ENCODE data around the gene BTRC. TPM values are rescaled to one million over a fixed set of nuclear protein-coding genes. Genes with fewer than 3 reads are reported as not detected.

Gene BTRC
- total RNA-seq, 1 experiment from 2014 or later, result 22.4 TPM

- TF ChIP-seq CBFB (CRISPR knock-in tag; IDR thresholded peaks at IDR 0.05; ENCODE audit: low read depth) (no peak), ZNF425 (CRISPR knock-in tag; conservative IDR thresholded peaks at IDR 0.05) (no peak), FOXP1 (CRISPR knock-in tag; IDR thresholded peaks at IDR 0.05; ENCODE audit: borderline replicate concordance) (no peak), ZBTB21 (CRISPR knock-in tag; IDR thresholded peaks at IDR 0.05; ENCODE audit: borderline replicate concordance) (no peak), AR (CRISPR knock-in tag; IDR thresholded peaks at IDR 0.05) (no peak), ZNF232 (CRISPR knock-in tag; IDR thresholded peaks at IDR 0.05) (no peak), ZNF671 (CRISPR knock-in tag; IDR thresholded peaks at IDR 0.05) (no peak), NR1H2 (CRISPR knock-in tag; IDR thresholded peaks at IDR 0.05) (no peak)
- TF ChIP-seq, protein P1, sequence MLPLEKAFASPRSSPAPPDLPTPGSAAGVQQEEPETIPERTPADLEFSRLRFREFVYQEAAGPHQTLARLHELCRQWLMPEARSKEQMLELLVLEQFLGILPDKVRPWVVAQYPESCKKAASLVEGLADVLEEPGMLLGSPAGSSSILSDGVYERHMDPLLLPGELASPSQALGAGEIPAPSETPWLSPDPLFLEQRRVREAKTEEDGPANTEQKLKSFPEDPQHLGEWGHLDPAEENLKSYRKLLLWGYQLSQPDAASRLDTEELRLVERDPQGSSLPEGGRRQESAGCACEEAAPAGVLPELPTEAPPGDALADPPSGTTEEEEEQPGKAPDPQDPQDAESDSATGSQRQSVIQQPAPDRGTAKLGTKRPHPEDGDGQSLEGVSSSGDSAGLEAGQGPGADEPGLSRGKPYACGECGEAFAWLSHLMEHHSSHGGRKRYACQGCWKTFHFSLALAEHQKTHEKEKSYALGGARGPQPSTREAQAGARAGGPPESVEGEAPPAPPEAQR (CRISPR knock-in tag; IDR thresholded peaks at IDR 0.05), result no peak
These were observed 205.8 kb downstream of the BTRC start (continued) for GRCh38 chr10:101559596-101560297.

DNA sequence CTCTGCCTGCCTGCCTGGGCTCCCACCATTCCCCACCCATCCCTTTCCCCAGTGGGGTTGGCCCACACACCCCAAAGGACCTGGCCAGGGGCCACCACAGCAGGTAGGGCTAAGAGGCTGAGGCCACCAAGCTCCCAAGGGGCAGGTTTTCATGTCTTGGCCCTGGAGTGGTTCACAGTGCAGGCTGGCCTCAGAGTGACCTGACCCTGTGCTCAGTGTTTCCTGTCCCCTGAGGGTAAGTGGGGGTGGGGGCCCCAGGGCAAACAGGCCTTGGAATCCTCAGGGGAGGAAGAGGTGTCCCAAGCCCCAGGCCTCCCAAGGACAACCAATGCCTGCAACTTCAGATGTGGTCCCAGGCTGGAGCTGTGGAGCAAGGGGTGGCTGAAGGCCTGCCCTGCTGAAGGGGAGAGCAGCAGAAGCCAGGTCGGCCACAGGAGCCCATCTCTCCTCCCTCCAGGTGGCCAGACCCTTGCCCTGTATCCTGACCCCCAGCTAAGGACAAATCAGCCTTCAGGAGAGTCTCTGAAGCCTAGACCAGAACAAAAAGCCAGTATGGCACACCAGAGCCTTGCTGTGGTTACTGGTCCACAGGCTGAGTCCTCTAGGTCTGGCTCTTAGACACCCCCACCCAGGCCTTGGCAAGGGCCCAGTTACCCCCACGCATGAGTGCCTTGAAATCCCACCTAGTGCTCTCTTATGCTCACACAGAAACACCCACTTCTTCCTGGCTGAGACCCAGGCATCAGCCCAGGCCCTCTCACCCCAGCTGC lies 206.5 kb downstream of the BTRC start:
- Mint-ChIP-seq H3K27ac (no peak overlapping the region), H3K4me3 (no peak overlapping the region), H3K9me3 (no peaks in the 10 kb centered on the region), H3K4me1 (peaks cover 7% of the 10 kb centered on the region), H3K27me3 (ENCODE audit: low read depth) (peaks cover 10% of the 10 kb centered on the region), H3K36me3 (no peaks in the 10 kb centered on the region)
- ChIA-PET POLR2A (no interaction called here), CTCF (interaction anchor here (0.7 to 5.0 kb wide), 5 partner anchors 10 to 268 kb away, joined by 3 to 27 read pairs (median 3); no protein-coding TSS in a partner anchor)
- no peak for DNase-seq (ENCODE audit: low spot score)
- no peak for ATAC-seq
- TF ChIP-seq SMAD3 (CRISPR knock-in tag; IDR thresholded peaks at IDR 0.05; ENCODE audit: borderline replicate concordance) (no peak), ZNF121 (CRISPR knock-in tag; IDR thresholded peaks at IDR 0.05) (no peak), ERG (CRISPR knock-in tag; IDR thresholded peaks at IDR 0.05) (no peak), NFE2L1 (CRISPR knock-in tag; IDR thresholded peaks at IDR 0.05) (no peak), MLX (CRISPR knock-in tag; IDR thresholded peaks at IDR 0.05) (no peak), HMGXB4 (CRISPR knock-in tag; IDR thresholded peaks at IDR 0.05) (no peak), FOXP4 (CRISPR knock-in tag; IDR thresholded peaks at IDR 0.05) (no peak)
- TF ChIP-seq, protein P2, sequence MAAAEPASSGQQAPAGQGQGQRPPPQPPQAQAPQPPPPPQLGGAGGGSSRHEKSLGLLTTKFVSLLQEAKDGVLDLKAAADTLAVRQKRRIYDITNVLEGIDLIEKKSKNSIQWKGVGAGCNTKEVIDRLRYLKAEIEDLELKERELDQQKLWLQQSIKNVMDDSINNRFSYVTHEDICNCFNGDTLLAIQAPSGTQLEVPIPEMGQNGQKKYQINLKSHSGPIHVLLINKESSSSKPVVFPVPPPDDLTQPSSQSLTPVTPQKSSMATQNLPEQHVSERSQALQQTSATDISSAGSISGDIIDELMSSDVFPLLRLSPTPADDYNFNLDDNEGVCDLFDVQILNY (CRISPR knock-in tag; IDR thresholded peaks at IDR 0.05), result no peak
- TF ChIP-seq, protein P3, sequence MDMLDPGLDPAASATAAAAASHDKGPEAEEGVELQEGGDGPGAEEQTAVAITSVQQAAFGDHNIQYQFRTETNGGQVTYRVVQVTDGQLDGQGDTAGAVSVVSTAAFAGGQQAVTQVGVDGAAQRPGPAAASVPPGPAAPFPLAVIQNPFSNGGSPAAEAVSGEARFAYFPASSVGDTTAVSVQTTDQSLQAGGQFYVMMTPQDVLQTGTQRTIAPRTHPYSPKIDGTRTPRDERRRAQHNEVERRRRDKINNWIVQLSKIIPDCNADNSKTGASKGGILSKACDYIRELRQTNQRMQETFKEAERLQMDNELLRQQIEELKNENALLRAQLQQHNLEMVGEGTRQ (CRISPR knock-in tag; IDR thresholded peaks at IDR 0.05), result no peak
